OCI-LY3 (cell line): Measurements from ENCODE around the gene FAM209B.
"Not testable (repeated sequence)": the region's sequence is repeated elsewhere in the genome, so short reads cannot be mapped to it uniquely, and the experiment has no call there.

ENCODE experiments used
- CTCF ChIP-seq: fragments of 200-600, 300-600 bp; sonication (generic); IDR thresholded peaks from 2 replicates; pipeline ENCODE4 v1.5.1; 2014; ENCODE audit warnings: antibody characterized with exemption, low read length, low read depth
- EZH2phosphoT487 ChIP-seq: fragments of 200-600 bp; shearing (Covaris generic); IDR thresholded peaks from 2 replicates; pipeline ENCODE4 v1.6.1; 2018; ENCODE audit warnings: antibody characterized with exemption, mixed run types, low read depth

DNA sequence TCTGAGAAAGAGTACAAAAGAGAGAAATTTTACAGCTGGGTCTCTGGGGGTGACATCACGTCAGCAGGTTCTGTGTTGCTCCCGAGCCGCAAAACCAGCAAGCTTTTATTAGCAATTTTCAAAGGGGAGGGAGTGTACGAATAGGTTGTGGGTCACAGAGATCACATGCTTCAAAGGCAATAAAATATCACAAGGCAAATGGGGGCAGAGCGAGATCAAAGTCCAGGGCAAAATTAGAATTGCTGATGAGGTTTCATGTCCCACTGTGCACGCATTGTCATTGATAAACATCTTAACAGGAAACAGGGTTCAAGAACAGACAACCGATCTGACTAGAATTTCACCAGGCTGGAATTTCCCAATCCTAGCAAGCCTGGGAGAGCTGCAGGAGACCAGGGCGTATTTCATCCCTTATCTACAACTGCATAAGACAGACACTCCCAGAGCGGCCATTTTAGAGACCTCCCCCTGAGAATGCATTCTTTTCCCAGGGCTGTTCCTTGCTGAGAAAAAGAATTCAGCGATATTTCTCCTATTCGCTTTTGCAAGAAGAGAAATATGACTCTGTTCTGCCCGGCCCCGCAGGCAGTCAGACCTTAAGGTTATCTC lies 12.2 kb upstream of the FAM209B start:
- not testable (repeated sequence) for TF ChIP-seq CTCF, EZH2phosphoT487
